Measurements from ENCODE around the gene SH2D4B. TPM values are rescaled to one million over a fixed set of nuclear protein-coding genes. Genes with fewer than 3 reads are reported as not detected.
"Not testable (repeated sequence)": the region's sequence is repeated elsewhere in the genome, so short reads cannot be mapped to it uniquely, and the experiment has no call there.

SH2D4B gene
- total RNA-seq, 2 donors from 2014 or later, result not detected

GRCh38 chr10:80530816-80531215 lies 6.9 kb upstream of the SH2D4B start:
- Histone ChIP-seq H3K9ac (ENCODE audit: low read depth in 2 of 2, low read length in 2 of 2) (no peak overlapping the region), H3K36me3 (no peaks in the 10 kb centered on the region), H3K27me3 (no peaks in the 10 kb centered on the region), H3K4me1 (no peaks in the 10 kb centered on the region), H3K27ac (no peak overlapping the region), H3K9me3 (no peaks in the 10 kb centered on the region), H3K4me3 (no peak overlapping the region)
- TF ChIP-seq CTCF (IDR thresholded peaks at IDR 0.05), result no peak
- no peak for DNase-seq
- intact Hi-C loops (cut with DNase I), result no loop called here

- intact Hi-C loops (cut with DNase I), result no loop called here
- no peak for TF ChIP-seq CTCF (IDR thresholded peaks at IDR 0.05)
- no peak overlapping the region for H3K4me3 ChIP-seq
- no peak overlapping the region for H3K9ac ChIP-seq (ENCODE audit: low read depth in 2 of 2, low read length in 2 of 2)
- no peaks in the 10 kb centered on the region for H3K36me3 ChIP-seq
- no peak overlapping the region for H3K27ac ChIP-seq
- no peaks in the 10 kb centered on the region for H3K9me3 ChIP-seq
- no peaks in the 10 kb centered on the region for H3K4me1 ChIP-seq
- no peaks in the 10 kb centered on the region for H3K27me3 ChIP-seq
- no peak for DNase-seq
These were observed 5.1 kb upstream of the SH2D4B start for GRCh38 chr10:80532571-80532970.

GRCh38 chr10:80534059-80534458 lies 3.6 kb upstream of the SH2D4B start:
- H3K4me1 ChIP-seq; H3K27ac ChIP-seq; H3K36me3 ChIP-seq; H3K9me3 ChIP-seq; DNase-seq; H3K4me3 ChIP-seq; H3K27me3 ChIP-seq; intact Hi-C loops (cut with DNase I); H3K9ac ChIP-seq (ENCODE audit: low read depth in 2 of 2, low read length in 2 of 2): not testable (repeated sequence)

- H3K9ac ChIP-seq (ENCODE audit: low read depth in 2 of 2, low read length in 2 of 2); H3K27me3 ChIP-seq; DNase-seq; H3K27ac ChIP-seq; H3K36me3 ChIP-seq; intact Hi-C loops (cut with DNase I); H3K4me1 ChIP-seq; H3K4me3 ChIP-seq; H3K9me3 ChIP-seq: not testable (repeated sequence)
These were observed 3.1 kb upstream of the SH2D4B start for GRCh38 chr10:80534646-80535045.

- H3K9me3 ChIP-seq, result no peaks in the 10 kb centered on the region
- H3K27ac ChIP-seq, result peak overlapping the region; percentile 46
- peak; percentile 82 for DNase-seq
- H3K4me3 ChIP-seq, result peak overlapping the region; percentile 46
- no peaks in the 10 kb centered on the region for H3K36me3 ChIP-seq
- peak overlapping the region; percentile 59 to 68 for H3K9ac ChIP-seq (ENCODE audit: low read depth in 2 of 2, low read length in 2 of 2)
- intact Hi-C loops (cut with DNase I), result no loop called here
- TF ChIP-seq CTCF (IDR thresholded peaks at IDR 0.05), result peak; percentile 69
- no peaks in the 10 kb centered on the region for H3K27me3 ChIP-seq
- H3K4me1 ChIP-seq, result no peaks in the 10 kb centered on the region
These were observed 1.9 kb upstream of the SH2D4B start for GRCh38 chr10:80535671-80536360.

- Histone ChIP-seq H3K9me3 (no peaks in the 10 kb centered on the region), H3K36me3 (no peaks in the 10 kb centered on the region), H3K9ac (ENCODE audit: low read depth in 2 of 2, low read length in 2 of 2) (peak overlapping the region; percentile 12 to 68), H3K4me1 (no peaks in the 10 kb centered on the region), H3K4me3 (peak overlapping the region; percentile 46), H3K27me3 (no peaks in the 10 kb centered on the region), H3K27ac (peak overlapping the region; percentile 46)
- peak; percentile 17 for DNase-seq
- intact Hi-C loops (cut with DNase I), result no loop called here
- no peak for TF ChIP-seq CTCF (IDR thresholded peaks at IDR 0.05)
These were observed 1.3 kb upstream of the SH2D4B start for GRCh38 chr10:80536361-80536835.
